Measurements from ENCODE around the gene SMTNL1.

The SMTNL1 gene

GRCh38 chr11:57512646-57513451 lies 24.5 kb upstream of the SMTNL1 start:
- no peaks in the 10 kb centered on the region for H3K27me3 ChIP-seq (ENCODE audit: low read depth, low read length)

DNA sequence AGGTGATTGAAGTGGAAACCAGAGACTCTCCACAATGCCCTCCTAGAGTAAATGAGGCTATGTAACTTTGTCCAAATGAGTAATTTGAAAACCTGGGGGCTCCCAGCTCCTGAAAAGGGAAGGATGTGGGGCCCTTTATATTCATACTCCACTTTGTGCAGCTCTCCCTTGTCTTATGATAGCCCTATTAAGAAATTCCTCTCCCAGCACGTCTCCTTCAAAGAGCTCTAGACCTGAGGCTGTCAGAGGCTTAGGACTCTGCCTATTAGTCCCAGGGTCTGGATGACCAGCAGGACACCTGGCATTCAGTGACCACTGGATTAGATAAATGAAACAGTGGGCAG lies 24.0 kb upstream of the SMTNL1 start:
- H3K9me3 ChIP-seq (ENCODE audit: control insufficient read depth in 1 of 2, low read length in 2 of 2): no peaks in the 10 kb centered on the region
- no peak overlapping the region for H3K4me3 ChIP-seq (ENCODE audit: low read depth in 1 of 2, low read length in 2 of 2)
- no peak overlapping the region for H3K27ac ChIP-seq (ENCODE audit: low read length)
- H3K36me3 ChIP-seq (ENCODE audit: control insufficient read depth in 1 of 2, insufficient read depth in 2 of 2, low read length in 2 of 2): no peaks in the 10 kb centered on the region
- no peaks in the 10 kb centered on the region for H3K27me3 ChIP-seq (ENCODE audit: low read depth, low read length)
- peaks cover 0 to 25% of the 10 kb centered on the region in 2 donors for H3K4me1 ChIP-seq (ENCODE audit: control insufficient read depth in 1 of 2, insufficient read depth in 2 of 2, low read length in 2 of 2)

More at GRCh38 chr11:57512646-57513451, 24.5 kb upstream of the SMTNL1 start:
- Histone ChIP-seq H3K9me3 (ENCODE audit: control insufficient read depth in 1 of 2, low read length in 2 of 2) (no peaks in the 10 kb centered on the region), H3K36me3 (ENCODE audit: control insufficient read depth in 1 of 2, insufficient read depth in 2 of 2, low read length in 2 of 2) (no peaks in the 10 kb centered on the region), H3K4me1 (ENCODE audit: control insufficient read depth in 1 of 2, insufficient read depth in 2 of 2, low read length in 2 of 2) (peaks cover 0 to 25% of the 10 kb centered on the region in 2 donors), H3K4me3 (ENCODE audit: low read depth in 1 of 2, low read length in 2 of 2) (no peak overlapping the region), H3K27ac (ENCODE audit: low read length) (no peak overlapping the region)

- Histone ChIP-seq H3K27me3 (ENCODE audit: low read depth, low read length) (no peaks in the 10 kb centered on the region), H3K4me3 (ENCODE audit: low read depth in 1 of 2, low read length in 2 of 2) (peak overlapping the region; percentile 88 to 94), H3K27ac (ENCODE audit: low read length) (no peak overlapping the region), H3K36me3 (ENCODE audit: control insufficient read depth in 1 of 2, insufficient read depth in 2 of 2, low read length in 2 of 2) (no peaks in the 10 kb centered on the region), H3K9me3 (ENCODE audit: control insufficient read depth in 1 of 2, low read length in 2 of 2) (no peaks in the 10 kb centered on the region), H3K4me1 (ENCODE audit: control insufficient read depth in 1 of 2, insufficient read depth in 2 of 2, low read length in 2 of 2) (peaks cover 0 to 25% of the 10 kb centered on the region in 2 donors)
These were observed 23.4 kb upstream of the SMTNL1 start for GRCh38 chr11:57513911-57514537.

- Histone ChIP-seq H3K9me3 (ENCODE audit: control insufficient read depth in 1 of 2, low read length in 2 of 2) (no peaks in the 10 kb centered on the region), H3K36me3 (ENCODE audit: control insufficient read depth in 1 of 2, insufficient read depth in 2 of 2, low read length in 2 of 2) (no peaks in the 10 kb centered on the region), H3K4me3 (ENCODE audit: low read depth in 1 of 2, low read length in 2 of 2) (peak overlapping the region; percentile 88 to 94), H3K4me1 (ENCODE audit: control insufficient read depth in 1 of 2, insufficient read depth in 2 of 2, low read length in 2 of 2) (peaks cover 0 to 25% of the 10 kb centered on the region in 2 donors), H3K27me3 (ENCODE audit: low read depth, low read length) (no peaks in the 10 kb centered on the region), H3K27ac (ENCODE audit: low read length) (no peak overlapping the region)
These were observed 22.7 kb upstream of the SMTNL1 start for GRCh38 chr11:57514538-57515331.

- H3K4me3 ChIP-seq (ENCODE audit: low read depth in 1 of 2, low read length in 2 of 2): peak within 1 kb of the TSS; percentile 88 to 94
- peaks cover 0 to 25% of the 10 kb centered on the region in 2 donors for H3K4me1 ChIP-seq (ENCODE audit: control insufficient read depth in 1 of 2, insufficient read depth in 2 of 2, low read length in 2 of 2)
- H3K9me3 ChIP-seq (ENCODE audit: control insufficient read depth in 1 of 2, low read length in 2 of 2): no peaks in the 10 kb centered on the region
- H3K27me3 ChIP-seq (ENCODE audit: low read depth, low read length): no peaks in the 10 kb centered on the region
- H3K27ac ChIP-seq (ENCODE audit: low read length): no peak within 1 kb of the TSS
- H3K36me3 ChIP-seq (ENCODE audit: control insufficient read depth in 1 of 2, insufficient read depth in 2 of 2, low read length in 2 of 2): no peaks in the 10 kb centered on the region
These were observed 21.9 kb upstream of the SMTNL1 start, which contains the start of gene SLC43A1 for GRCh38 chr11:57515332-57516060. TSS of gene SLC43A1 (minus strand) at chr11:57515702. CDS start at chr11:57514111, 1,591 bp downstream.

DNA sequence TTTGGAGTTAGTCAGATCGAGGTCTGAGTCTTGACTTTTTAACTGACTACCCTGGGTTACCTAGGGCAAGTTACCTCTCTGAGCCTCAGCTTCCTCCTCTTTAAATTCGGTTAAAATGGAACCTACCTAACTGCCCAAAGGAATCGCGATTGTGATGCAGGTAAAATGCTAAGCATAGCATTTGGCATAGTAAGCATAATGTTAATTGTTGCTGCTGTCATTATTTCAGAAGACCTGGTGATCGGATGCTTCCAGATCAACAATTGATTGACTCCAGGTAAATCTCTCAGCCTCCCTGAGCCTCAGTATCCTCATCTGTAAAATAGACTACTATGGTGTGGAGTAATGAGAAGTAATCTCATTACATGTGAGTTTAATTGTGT lies 21.3 kb upstream of the SMTNL1 start:
- Histone ChIP-seq H3K4me3 (ENCODE audit: low read depth in 1 of 2, low read length in 2 of 2) (peak overlapping the region; percentile 88 to 94), H3K4me1 (ENCODE audit: control insufficient read depth in 1 of 2, insufficient read depth in 2 of 2, low read length in 2 of 2) (peaks cover 0 to 25% of the 10 kb centered on the region in 2 donors), H3K27ac (ENCODE audit: low read length) (no peak overlapping the region), H3K9me3 (ENCODE audit: control insufficient read depth in 1 of 2, low read length in 2 of 2) (no peaks in the 10 kb centered on the region), H3K27me3 (ENCODE audit: low read depth, low read length) (no peaks in the 10 kb centered on the region), H3K36me3 (ENCODE audit: control insufficient read depth in 1 of 2, insufficient read depth in 2 of 2, low read length in 2 of 2) (no peaks in the 10 kb centered on the region)

DNA sequence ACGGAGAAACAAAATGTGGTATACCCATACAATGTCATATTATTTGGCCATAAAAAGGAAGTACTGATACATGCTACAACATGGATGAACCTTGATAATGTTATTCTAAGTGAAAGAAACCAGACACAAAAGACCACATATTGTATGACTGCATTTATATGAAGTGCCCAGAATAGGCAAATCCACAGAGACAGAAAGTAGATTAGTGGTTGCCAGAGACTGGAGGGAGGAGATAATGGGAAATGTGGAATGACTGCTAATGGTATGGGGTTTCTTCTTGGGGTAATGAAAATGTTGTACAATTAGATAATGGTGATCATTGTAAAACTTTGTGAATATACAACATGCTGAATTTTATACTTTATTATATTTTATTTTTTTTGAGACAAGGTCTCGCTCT lies 16.3 kb upstream of the SMTNL1 start:
- H3K4me3 ChIP-seq (ENCODE audit: low read depth in 1 of 2, low read length in 2 of 2): no peak overlapping the region
- peaks cover 0 to under 1% of the 10 kb centered on the region in 2 donors for H3K4me1 ChIP-seq (ENCODE audit: control insufficient read depth in 1 of 2, insufficient read depth in 2 of 2, low read length in 2 of 2)
- no peaks in the 10 kb centered on the region for H3K27me3 ChIP-seq (ENCODE audit: low read depth, low read length)
- no peaks in the 10 kb centered on the region for H3K9me3 ChIP-seq (ENCODE audit: control insufficient read depth in 1 of 2, low read length in 2 of 2)
- H3K27ac ChIP-seq (ENCODE audit: low read length): no peak overlapping the region
- H3K36me3 ChIP-seq (ENCODE audit: control insufficient read depth in 1 of 2, insufficient read depth in 2 of 2, low read length in 2 of 2): no peaks in the 10 kb centered on the region

GRCh38 chr11:57523419-57523818 lies 14.0 kb upstream of the SMTNL1 start:
- Histone ChIP-seq H3K27me3 (ENCODE audit: low read depth, low read length) (no peaks in the 10 kb centered on the region), H3K4me1 (ENCODE audit: control insufficient read depth in 1 of 2, insufficient read depth in 2 of 2, low read length in 2 of 2) (no peaks in the 10 kb centered on the region), H3K36me3 (ENCODE audit: control insufficient read depth in 1 of 2, insufficient read depth in 2 of 2, low read length in 2 of 2) (peaks cover under 1 to 5% of the 10 kb centered on the region in 2 donors), H3K27ac (ENCODE audit: low read length) (no peak overlapping the region), H3K4me3 (ENCODE audit: low read depth in 1 of 2, low read length in 2 of 2) (no peak overlapping the region), H3K9me3 (ENCODE audit: control insufficient read depth in 1 of 2, low read length in 2 of 2) (no peaks in the 10 kb centered on the region)

DNA sequence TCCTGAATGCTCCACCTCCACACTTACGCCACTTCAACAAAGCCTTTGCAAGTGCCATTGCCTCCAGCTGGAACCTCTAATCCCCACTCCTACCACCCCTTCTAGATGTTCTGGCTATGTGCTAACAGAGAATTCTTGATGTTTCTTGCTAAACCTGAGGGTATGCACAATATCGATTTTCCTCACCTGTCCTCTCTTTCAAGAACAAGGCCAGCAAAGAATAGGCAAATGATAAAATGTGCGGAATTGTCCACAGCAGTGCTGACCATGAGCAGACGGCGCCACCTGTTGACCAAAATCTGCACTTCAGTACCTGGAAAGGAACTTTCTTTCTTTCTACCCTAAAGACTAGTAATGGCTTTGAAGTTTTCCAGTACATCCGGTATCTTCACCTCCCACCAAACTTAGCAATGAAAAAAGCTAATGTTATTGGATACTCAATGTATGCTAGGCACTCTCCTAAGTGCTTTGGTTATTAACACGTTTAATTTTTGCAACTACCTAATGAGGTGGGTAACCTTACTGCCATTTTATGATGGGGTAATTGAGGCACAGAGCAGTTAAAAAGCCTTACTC lies 10.3 kb upstream of the SMTNL1 start:
- H3K36me3 ChIP-seq (ENCODE audit: control insufficient read depth in 1 of 2, insufficient read depth in 2 of 2, low read length in 2 of 2): peaks cover 5 to 12% of the 10 kb centered on the region in 2 donors
- H3K9me3 ChIP-seq (ENCODE audit: control insufficient read depth in 1 of 2, low read length in 2 of 2): no peaks in the 10 kb centered on the region
- H3K27me3 ChIP-seq (ENCODE audit: low read depth, low read length): no peaks in the 10 kb centered on the region
- no peak overlapping the region for H3K4me3 ChIP-seq (ENCODE audit: low read depth in 1 of 2, low read length in 2 of 2)
- peaks cover 5 to 22% of the 10 kb centered on the region in 2 donors for H3K4me1 ChIP-seq (ENCODE audit: control insufficient read depth in 1 of 2, insufficient read depth in 2 of 2, low read length in 2 of 2)
- H3K27ac ChIP-seq (ENCODE audit: low read length): no peak overlapping the region

GRCh38 chr11:57529012-57529411 lies 8.4 kb upstream of the SMTNL1 start:
- H3K36me3 ChIP-seq (ENCODE audit: control insufficient read depth in 1 of 2, insufficient read depth in 2 of 2, low read length in 2 of 2): peaks cover 5 to 12% of the 10 kb centered on the region in 2 donors
- peaks cover 5 to 22% of the 10 kb centered on the region in 2 donors for H3K4me1 ChIP-seq (ENCODE audit: control insufficient read depth in 1 of 2, insufficient read depth in 2 of 2, low read length in 2 of 2)
- no peak overlapping the region for H3K27ac ChIP-seq (ENCODE audit: low read length)
- H3K27me3 ChIP-seq (ENCODE audit: low read depth, low read length): no peaks in the 10 kb centered on the region
- no peak overlapping the region for H3K4me3 ChIP-seq (ENCODE audit: low read depth in 1 of 2, low read length in 2 of 2)
- H3K9me3 ChIP-seq (ENCODE audit: control insufficient read depth in 1 of 2, low read length in 2 of 2): no peaks in the 10 kb centered on the region

All from muscle layer of duodenum (tissue), 2 donors.